Natural killer cell (primary cell): ENCODE data around the gene PXN. TPM values are rescaled to one million over a fixed set of nuclear protein-coding genes. Genes with fewer than 3 reads are reported as not detected.
A peak's percentile ranks its signal among the peaks of the same experiment; 100 is the strongest.

Experiments used
- ATAC-seq, 3 donors: fragments of 150-1000 bp in 2 of 3; fragments of 200-7000 bp in 1 of 3; cut with Tn5 transposase; 1 replicate in 1 of 3; 2 replicates in 2 of 3; pipeline ENCODE4 v1.10.0; 2021; ENCODE audit warnings: mild to moderate bottlenecking in 2 of 3, moderate library complexity in 2 of 3
- DNase-seq, 2 donors: peaks; one replicate each; pipeline versions ENCODE4 v3.0.0 to v3.0.0-alpha.2; 2013 to 2021; ENCODE audit warnings: mixed read lengths in 1 of 2
- H3K27ac ChIP-seq: one replicate; pipeline ENCODE4 v1.5.1; 2013; ENCODE audit warnings: mild to moderate bottlenecking, low read length
- H3K27me3 ChIP-seq: one replicate; pipeline ENCODE4 v1.6.1; 2013; ENCODE audit warnings: low read length; ENCODE audit not compliant: control insufficient read depth, insufficient read depth
- H3K36me3 ChIP-seq: one replicate; pipeline ENCODE4 v1.6.1; 2013; ENCODE audit warnings: low read length; ENCODE audit not compliant: control insufficient read depth, insufficient read depth
- H3K4me1 ChIP-seq: one replicate; pipeline ENCODE4 v1.6.1; 2013; ENCODE audit warnings: low read length; ENCODE audit not compliant: control insufficient read depth, insufficient read depth
- H3K4me3 ChIP-seq: one replicate; pipeline ENCODE4 v1.5.1; 2013; ENCODE audit warnings: low read length
- H3K9me3 ChIP-seq: one replicate; pipeline ENCODE4 v1.6.1; 2013; ENCODE audit warnings: low read length; ENCODE audit not compliant: control insufficient read depth, insufficient read depth
- H3K27ac Mint-ChIP-seq, 2 donors: one replicate each; pipeline ENCODE4 v1.8.0; 2022; ENCODE audit warnings: mild to moderate bottlenecking in 2 of 2, mixed read lengths in 2 of 2, moderate library complexity in 1 of 2
- H3K27me3 Mint-ChIP-seq, 2 donors: one replicate each; pipeline ENCODE4 v1.8.0; 2022; ENCODE audit warnings: low read depth in 2 of 2, mixed read lengths in 2 of 2
- H3K36me3 Mint-ChIP-seq: one replicate; pipeline ENCODE4 v1.8.0; 2022; ENCODE audit warnings: mixed read lengths
- H3K4me1 Mint-ChIP-seq, 2 donors: one replicate each; pipeline ENCODE4 v1.8.0; 2022; ENCODE audit warnings: mixed read lengths in 2 of 2
- H3K4me3 Mint-ChIP-seq: one replicate; pipeline ENCODE4 v1.8.0; 2022; ENCODE audit warnings: mild to moderate bottlenecking, moderate library complexity, mixed read lengths
- H3K9me3 Mint-ChIP-seq, 2 donors: one replicate each; pipeline ENCODE4 v1.8.0; 2022; ENCODE audit warnings: mixed read lengths in 2 of 2
- CTCF ChIP-seq: fragments of 200-600 bp; IDR thresholded peaks from one replicate; pipeline ENCODE4 v1.8.0; 2022; ENCODE audit warnings: antibody characterized with exemption
- WGBS: methylation state at CpG from one replicate; pipeline ENCODE4 v1.1.7; 2013; ENCODE audit warnings: missing lambda C conversion rate; ENCODE audit not compliant: insufficient coverage; 5-methylcytosine and 5-hydroxymethylcytosine counted together
- intact Hi-C: fragments of 100-400 bp; cut with micrococcal nuclease; formaldehyde crosslinking; loops from one replicate; pipeline ENCODE4 v1.14.2; 2022
- total RNA-seq, 4 donors: library from RNA; stranded (reverse); fragments of 120-200 nt in 1 of 4; gene quantifications; one replicate each; pipeline versions ENCODE4 v1.2.3 to v1.2.4, GENCODE V29; 2013 to 2022

The PXN gene
- total RNA-seq, 3 donors from 2014 or later (not counting 1 experiment from before 2014, with no cell fraction given), result 436 to 504 (median 478) TPM

- intact Hi-C loops, result no loop called here
- Histone ChIP-seq H3K27ac (no peak overlapping the region), H3K4me3 (no peak overlapping the region), H3K27me3 (no peaks in the 10 kb centered on the region), H3K36me3 (peaks cover 5% of the 10 kb centered on the region), H3K9me3 (no peaks in the 10 kb centered on the region), H3K4me1 (peaks cover 96% of the 10 kb centered on the region)
- peaks cover 8% of the 10 kb centered on the region for H3K36me3 Mint-ChIP-seq
- H3K27me3 Mint-ChIP-seq, result no peaks in the 10 kb centered on the region
- TF ChIP-seq CTCF, result no peak
- peak overlapping the region; percentile 94 for H3K4me3 Mint-ChIP-seq
- no peak for DNase-seq
- peak overlapping the region; percentile 93 to 94 for H3K27ac Mint-ChIP-seq
- ATAC-seq, result no peak
- no peaks in the 10 kb centered on the region for H3K9me3 Mint-ChIP-seq
- peaks cover 87 to 90% of the 10 kb centered on the region in 2 donors for H3K4me1 Mint-ChIP-seq
- 88% methylated on average over 5 of the region's 5 CpGs for WGBS
These were observed 4.9 kb downstream of the PXN start for GRCh38 chr12:120260607-120261006.

- H3K4me3 ChIP-seq, result no peak overlapping the region
- TF ChIP-seq CTCF, result no peak
- intact Hi-C loops, result no loop called here
- peaks cover 100% of the 10 kb centered on the region for H3K4me1 ChIP-seq
- H3K27ac ChIP-seq, result peak overlapping the region; percentile 42
- no peaks in the 10 kb centered on the region for H3K27me3 ChIP-seq
- H3K36me3 ChIP-seq, result peaks cover 11% of the 10 kb centered on the region
- Mint-ChIP-seq H3K27me3 (no peaks in the 10 kb centered on the region), H3K4me3 (peak overlapping the region; percentile 81), H3K27ac (peak overlapping the region; percentile 93 to 94), H3K4me1 (peaks cover 91 to 92% of the 10 kb centered on the region in 2 donors), H3K36me3 (peaks cover 15% of the 10 kb centered on the region), H3K9me3 (no peaks in the 10 kb centered on the region)
- no peaks in the 10 kb centered on the region for H3K9me3 ChIP-seq
- ATAC-seq (no peak), DNase-seq (peak in 1 of 2 donors; percentile 4)
- 69% methylated on average over 8 of the region's 8 CpGs for WGBS
These were observed 5.9 kb downstream of the PXN start for GRCh38 chr12:120259418-120260202.

- peak overlapping the region; percentile 52 for H3K27ac ChIP-seq
- no peak overlapping the region for H3K4me3 ChIP-seq
- H3K4me1 ChIP-seq, result peaks cover 100% of the 10 kb centered on the region
- ATAC-seq (no peak), DNase-seq (peak in 1 of 2 donors; percentile 3)
- peaks cover 89 to 90% of the 10 kb centered on the region in 2 donors for H3K4me1 Mint-ChIP-seq
- no peaks in the 10 kb centered on the region for H3K27me3 Mint-ChIP-seq
- peak overlapping the region; percentile 81 for H3K4me3 Mint-ChIP-seq
- no peaks in the 10 kb centered on the region for H3K27me3 ChIP-seq
- peaks cover 17% of the 10 kb centered on the region for H3K36me3 Mint-ChIP-seq
- no peak for TF ChIP-seq CTCF
- intact Hi-C loops, result no loop called here
- H3K9me3 ChIP-seq, result no peaks in the 10 kb centered on the region
- 86% methylated on average over 4 of the region's 5 CpGs for WGBS
- peaks cover 11% of the 10 kb centered on the region for H3K36me3 ChIP-seq
- peak overlapping the region; percentile 89 to 94 for H3K27ac Mint-ChIP-seq
- no peaks in the 10 kb centered on the region for H3K9me3 Mint-ChIP-seq
These were observed 7.1 kb downstream of the PXN start for GRCh38 chr12:120258323-120258896.
